ENCODE measurements around the gene UBLCP1.
"Not testable (repeated sequence)": the region's sequence is repeated elsewhere in the genome, so short reads cannot be mapped to it uniquely, and the experiment has no call there.

Gene UBLCP1

DNA sequence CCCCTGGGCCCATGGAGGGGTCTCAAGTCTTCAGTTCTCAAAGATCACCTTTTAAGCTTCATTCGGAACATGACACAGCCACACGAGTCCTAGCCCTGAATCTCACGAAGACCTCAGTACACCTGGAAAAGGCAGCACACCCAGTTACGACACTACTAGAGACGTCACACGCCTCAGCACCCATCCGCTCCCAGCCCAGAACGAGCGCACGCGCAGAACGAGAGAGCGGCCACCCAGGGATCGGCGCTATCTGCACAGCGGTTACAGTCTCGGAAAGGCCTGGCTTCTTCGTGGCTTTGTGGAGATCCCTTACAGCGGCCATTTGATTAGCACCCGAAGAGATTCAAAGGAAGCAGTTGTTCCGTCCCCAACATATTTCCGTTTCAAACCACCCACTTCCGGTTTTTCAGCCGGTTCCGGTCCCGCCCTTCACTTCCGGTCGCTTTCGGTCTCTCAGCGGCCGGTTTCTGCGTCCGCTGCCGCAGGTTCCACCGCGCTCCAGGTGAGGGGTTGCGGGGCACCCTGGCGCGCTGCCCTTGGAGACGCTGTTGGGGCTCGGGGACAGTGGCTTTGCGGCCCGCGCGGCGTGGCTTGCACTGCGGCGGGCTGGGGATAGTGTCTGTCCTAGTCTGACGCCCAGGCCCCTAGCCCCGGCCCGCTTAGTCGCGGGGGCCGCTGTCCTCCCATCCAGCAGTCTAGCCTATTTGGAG is at the start of gene UBLCP1:
Gene UBLCP1, plus strand, starts transcription at position 432 of the 710 bp plus-strand sequence. CDS start 5,626 bp downstream, outside the sequence.
- DNase-seq (ENCODE audit: low read depth in 2 of 2) = peak; percentile 58 to 62

DNA sequence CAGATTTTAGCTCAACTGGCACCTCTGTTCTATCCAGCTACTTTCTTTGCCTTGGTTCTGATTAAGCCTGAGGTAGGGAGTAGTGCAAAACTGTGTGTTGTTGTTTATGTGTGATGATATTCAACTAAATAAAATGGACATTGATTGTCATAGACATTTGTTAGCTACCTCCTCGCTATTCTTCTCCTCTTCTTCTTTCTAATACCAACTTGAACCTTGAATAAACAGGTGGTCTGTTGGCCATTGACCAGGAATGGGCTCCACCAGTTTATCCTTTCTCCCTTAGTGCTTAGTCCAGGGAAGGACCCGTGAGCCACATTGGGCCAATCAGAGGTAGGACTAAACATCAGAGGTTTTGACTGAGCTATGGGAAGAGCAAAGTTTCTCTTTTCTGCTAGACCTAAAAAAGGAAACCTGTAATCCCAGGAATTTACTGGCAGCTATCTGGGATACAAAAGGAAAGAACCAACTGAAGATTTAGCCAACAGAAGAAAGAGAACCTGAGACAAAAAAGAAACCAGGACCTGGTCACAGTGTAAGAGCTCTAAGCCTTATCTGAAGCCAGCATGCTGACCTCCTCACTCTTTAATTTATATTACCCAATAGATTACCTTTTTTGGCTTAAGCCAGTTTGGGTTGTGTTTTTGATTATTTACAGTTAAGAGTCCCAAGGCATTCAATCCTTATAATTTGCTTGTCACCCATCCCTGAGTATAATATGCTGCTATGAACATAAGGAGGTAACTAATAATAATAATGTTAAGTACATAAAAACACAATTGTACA is 48.4 kb upstream of the UBLCP1 start:
- DNase-seq (ENCODE audit: low read depth in 2 of 2) = no peak

DNA sequence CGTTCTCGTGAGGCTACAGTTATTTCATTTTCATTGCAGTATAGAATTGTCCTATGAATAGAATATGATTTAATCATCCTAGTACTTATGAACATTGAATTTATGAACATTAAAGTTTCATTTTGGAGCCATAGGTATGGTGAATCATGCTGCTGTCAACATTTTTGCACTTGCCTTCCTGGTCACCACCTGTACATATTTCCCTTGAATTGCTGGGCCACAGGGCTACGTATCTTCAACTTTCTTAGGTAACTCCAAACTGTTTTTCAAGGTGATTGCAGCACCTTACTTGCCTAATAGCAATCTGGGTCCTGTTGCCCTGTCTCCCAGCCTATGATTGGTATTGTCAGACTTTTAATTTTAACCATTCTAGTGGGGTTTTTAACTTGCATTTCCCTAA is 47.2 kb upstream of the UBLCP1 start:
- DNase-seq (ENCODE audit: low read depth in 2 of 2) = no peak

GRCh38 chr5:159216454-159216853 is 46.6 kb upstream of the UBLCP1 start:
- DNase-seq (ENCODE audit: low read depth in 2 of 2) = no peak

DNA sequence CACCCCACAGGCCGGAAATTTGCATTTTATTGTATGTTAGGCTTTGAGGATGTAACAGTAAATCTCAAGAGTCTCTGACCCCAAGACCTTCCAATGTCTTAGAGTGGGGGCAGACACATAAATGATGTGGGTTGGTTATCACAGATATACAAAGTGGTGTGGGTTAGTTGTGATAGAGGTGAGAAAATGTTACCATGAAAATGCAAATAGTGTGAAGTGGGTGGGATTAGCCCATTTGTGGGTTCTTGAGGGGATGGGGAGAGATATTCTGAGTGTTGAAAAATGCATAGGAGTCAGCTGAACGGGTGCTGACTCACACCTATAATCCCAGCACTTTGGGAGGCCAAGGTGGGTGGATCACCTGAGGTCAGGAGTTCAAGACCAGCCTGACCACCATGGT is 45.9 kb upstream of the UBLCP1 start:
- DNase-seq (ENCODE audit: low read depth in 2 of 2) = no peak

DNA sequence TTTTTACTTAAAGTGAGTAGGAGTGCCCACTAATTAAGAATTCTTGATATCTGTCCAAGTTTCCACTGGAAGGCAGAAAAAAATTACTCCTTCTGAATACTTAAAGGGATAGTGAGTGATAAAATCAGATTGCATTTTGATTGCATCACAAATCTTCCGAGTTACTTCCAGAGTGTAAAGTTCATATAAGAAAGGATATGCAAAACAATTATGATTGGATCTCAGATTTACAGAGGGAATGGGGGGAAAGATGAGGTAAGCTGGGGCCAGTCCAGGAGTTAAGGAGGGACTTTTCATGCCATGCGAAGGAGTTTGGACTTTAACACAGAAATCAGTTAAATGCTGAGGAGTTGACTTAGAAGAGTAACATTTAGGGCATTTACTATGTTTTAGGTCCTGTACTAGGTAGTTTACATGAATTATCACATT is 44.5 kb upstream of the UBLCP1 start:
- DNase-seq (ENCODE audit: low read depth in 2 of 2) = no peak

- no peak for DNase-seq (ENCODE audit: low read depth in 2 of 2)
These were observed 42.9 kb upstream of the UBLCP1 start for GRCh38 chr5:159220206-159220605.

DNA sequence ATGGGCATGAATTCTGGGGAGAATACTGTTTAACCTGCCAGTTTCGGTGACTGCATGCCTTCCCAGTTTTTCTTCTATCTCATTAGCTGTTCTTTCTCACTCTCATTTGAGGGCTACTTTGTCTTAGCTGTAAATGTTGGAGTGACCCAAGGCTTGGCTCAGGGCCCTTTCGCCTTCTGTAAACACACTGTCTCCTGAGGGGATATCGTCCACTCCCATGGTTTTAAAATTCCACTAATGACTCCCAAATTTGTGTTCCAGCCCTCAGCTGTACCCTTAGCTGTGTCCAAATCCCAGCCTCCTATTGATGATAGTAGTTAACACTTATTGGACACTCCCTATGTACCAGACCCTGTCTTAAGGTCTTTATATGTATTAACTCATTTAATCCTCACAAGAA is 39.6 kb upstream of the UBLCP1 start:
- DNase-seq (ENCODE audit: low read depth in 2 of 2) = no peak

- DNase-seq (ENCODE audit: low read depth in 2 of 2) = no peak
These were observed 38.6 kb upstream of the UBLCP1 start for GRCh38 chr5:159224471-159224870.

GRCh38 chr5:159226451-159226850 is 36.6 kb upstream of the UBLCP1 start:
- no peak for DNase-seq (ENCODE audit: low read depth in 2 of 2)

GRCh38 chr5:159227452-159227851 is 35.6 kb upstream of the UBLCP1 start:
- DNase-seq (ENCODE audit: low read depth in 2 of 2) = no peak

DNA sequence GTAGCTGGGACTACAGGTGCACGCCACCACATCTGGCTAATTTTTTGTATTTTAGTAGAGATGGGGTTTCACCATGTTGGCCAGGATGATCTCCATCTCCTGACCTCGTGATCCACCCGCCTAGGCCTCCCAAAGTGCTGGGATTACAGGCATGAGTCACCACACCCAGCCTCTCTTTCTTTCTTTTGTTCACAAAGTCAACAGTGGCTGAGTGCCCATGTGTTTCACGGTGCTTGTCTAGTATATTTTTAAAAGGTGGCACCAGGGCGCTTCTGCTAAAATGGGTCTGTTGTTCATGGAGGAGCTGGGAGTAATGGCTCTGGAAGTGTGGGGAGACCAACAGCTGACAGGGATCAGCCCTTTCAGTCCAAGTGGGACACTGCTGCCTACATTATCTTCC is 35.0 kb upstream of the UBLCP1 start:
- DNase-seq (ENCODE audit: low read depth in 2 of 2) = not testable (repeated sequence)

DNA sequence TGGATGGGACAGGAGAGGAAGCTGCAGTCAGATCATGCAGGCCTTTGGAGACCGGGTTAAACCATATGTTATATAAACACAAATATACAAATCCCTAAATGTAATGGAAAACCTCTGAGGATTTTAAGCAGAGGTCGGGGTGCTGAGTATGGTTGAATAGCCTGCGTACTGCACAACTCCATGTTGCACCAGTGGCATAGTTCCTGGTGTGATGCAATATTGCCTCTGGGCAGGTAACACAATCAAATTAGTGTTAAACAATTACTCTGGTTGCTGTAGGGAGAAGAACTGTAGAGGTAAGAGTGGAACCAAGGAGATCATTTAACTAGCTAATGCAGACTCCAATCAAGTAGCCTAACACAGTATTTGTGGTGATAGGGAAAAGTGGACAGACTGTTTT is 32.4 kb upstream of the UBLCP1 start:
- DNase-seq (ENCODE audit: low read depth in 2 of 2) = no peak

GRCh38 chr5:159231167-159231566 is 31.9 kb upstream of the UBLCP1 start:
- DNase-seq (ENCODE audit: low read depth in 2 of 2) = no peak

DNA sequence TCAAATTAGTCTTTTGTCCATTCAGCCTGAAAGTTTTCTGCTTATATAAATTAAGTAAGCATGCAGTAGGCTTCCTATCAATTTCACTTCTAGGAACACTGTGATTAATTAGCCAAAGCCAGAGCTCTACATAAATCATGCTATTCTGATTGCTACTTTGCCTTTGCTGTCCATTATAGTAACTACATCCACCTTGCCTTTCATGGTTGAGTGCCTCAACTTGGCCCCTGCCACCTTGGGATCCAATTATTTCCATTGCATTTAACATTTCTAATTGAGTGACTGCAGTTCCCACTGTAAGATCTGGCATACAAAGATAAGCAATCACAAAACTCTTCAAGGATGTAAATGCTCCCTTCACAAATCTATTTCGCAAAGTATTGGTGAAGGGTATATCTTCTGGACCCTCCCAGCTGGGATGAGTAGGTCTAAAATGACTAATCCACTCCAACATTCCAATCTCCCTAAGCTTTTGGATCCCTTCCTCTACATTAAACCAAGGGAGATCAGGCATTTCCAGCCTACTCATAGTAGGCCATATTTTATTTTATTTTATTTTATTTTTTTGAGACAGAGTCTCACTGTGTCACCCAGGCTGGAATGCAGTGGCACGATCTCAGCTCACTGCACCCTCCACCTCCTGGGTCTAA is 27.1 kb upstream of the UBLCP1 start:
- DNase-seq (ENCODE audit: low read depth in 2 of 2) = not testable (repeated sequence)

- DNase-seq (ENCODE audit: low read depth in 2 of 2) = no peak
These were observed 22.7 kb upstream of the UBLCP1 start for GRCh38 chr5:159240301-159240870.

DNA sequence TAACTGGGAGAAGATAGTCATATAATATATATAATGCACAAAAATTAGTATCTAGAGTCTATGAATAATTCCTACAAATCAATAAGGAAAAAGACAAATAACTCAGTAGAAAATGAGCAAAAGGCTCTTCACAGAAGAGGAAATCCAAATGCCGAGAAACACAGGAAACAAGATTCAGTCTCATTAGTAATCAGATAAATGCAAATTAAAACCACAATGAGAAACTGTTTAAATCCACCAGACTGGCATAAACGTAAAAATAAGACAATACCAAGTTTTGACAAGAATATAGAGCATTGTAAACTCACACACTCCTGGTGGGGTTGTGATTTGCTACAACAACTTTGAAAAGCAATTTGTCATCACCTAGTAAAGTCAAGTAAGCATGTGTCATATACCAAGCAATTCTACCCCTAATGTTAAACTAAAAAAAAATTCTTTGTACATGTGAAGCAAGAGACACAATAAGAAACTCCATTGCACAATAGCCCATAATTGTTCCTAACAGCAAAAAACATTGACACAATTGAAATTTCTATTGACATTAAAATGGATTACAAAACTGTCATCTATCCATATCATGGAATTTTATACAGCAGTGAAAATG is 21.0 kb upstream of the UBLCP1 start:
- DNase-seq (ENCODE audit: low read depth in 2 of 2) = no peak

DNA sequence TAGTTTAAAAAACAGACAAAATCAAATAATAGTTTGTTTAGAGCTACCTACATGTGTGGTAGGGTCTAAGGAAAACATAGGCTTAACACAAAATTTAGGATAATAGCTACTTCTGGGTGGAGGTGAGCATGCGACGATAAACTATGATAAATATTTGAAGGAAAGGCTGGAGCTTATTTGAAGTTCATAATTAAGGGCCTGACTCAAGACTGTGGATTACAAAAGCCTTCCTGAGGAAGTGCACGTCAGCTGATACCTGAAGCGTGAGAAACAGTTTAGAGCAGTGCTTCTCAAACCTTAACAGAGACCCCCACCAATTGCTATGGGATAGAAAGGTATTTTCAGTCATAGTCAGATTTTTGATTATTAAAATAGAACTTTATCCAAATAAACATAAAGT is 20.4 kb upstream of the UBLCP1 start:
- no peak for DNase-seq (ENCODE audit: low read depth in 2 of 2)

DNA sequence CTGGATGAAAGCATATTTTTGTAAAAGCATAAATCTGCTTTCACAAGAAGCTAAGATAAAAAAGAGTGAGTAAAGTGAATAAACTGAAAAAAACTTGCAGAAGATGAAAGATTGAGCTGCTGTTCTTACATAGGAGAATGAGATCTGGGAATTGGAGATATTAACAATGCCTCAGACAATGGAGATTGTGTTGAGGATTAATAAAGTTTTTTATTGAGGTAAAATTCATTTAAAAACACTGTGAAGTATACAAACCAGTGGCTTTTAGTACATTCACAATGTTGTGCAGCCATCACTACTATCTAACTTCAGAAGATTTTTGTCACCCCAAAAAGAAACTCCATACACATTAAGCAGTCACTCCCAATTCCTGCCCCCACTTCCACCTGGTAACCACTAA is 19.7 kb upstream of the UBLCP1 start:
- DNase-seq (ENCODE audit: low read depth in 2 of 2) = no peak

GRCh38 chr5:159244163-159244562 is 18.9 kb upstream of the UBLCP1 start:
- no peak for DNase-seq (ENCODE audit: low read depth in 2 of 2)

DNA sequence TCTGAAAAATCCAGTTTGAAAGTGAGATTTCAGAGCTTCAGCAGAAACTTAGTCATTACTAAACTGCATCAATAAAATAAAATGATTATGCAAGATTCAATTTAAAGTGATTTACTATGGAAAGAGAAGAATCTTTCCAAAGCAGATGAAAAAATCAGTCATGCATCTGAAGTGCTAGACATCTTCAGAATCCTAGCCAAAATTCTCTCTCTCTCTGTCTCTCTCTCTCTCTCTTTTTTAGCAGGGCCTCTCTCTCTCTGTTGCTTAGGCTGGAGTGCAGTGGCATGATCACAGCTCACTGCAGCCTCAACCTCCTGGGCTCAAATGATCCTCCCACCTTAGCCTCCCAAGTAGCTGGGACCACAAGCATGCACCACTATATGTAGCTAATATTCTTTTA is 18.2 kb upstream of the UBLCP1 start:
- no peak for DNase-seq (ENCODE audit: low read depth in 2 of 2)

DNA sequence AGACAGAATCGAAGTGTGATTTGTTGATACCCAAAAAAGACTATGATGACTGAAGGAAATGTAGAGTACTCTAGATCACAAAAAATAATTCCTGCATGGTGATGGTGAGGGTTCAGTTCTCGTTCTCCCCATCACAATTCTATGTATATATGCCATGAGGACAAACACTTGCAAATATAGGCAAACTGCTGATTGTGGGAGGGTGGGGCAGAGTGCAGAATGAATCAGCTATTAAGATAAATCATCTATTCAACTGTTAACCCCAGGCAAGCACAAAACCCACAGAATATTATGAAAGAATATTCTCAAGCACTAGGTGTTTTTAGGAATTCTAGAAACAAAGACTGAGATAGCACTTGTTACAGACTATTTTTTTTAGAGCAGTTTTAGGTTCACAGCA is 13.9 kb upstream of the UBLCP1 start:
- DNase-seq (ENCODE audit: low read depth in 2 of 2) = no peak

Data from stimulated activated CD4-positive, alpha-beta T cell treated with anti-CD3 and anti-CD28 coated beads, Interleukin-1b, Interleukin-23, amount 100 ng/mL, for 4 hours (primary cell).